Spleen (tissue), 11 donors: ENCODE measurements around the gene ANKRD24. TPM values are rescaled to one million over a fixed set of nuclear protein-coding genes. Genes with fewer than 3 reads are reported as not detected.

Source experiments
- DNase-seq: peaks from one replicate; pipeline ENCODE4 v3.0.0-alpha.2; 2020
- H3K27ac ChIP-seq, 8 donors: fragments of 200-600 bp; sonication (generic) in 7 of 8; 1 replicate in 4 of 8; 2 replicates in 4 of 8; pipeline versions ENCODE4 v1.5.0 to v1.8.0; 2016 to 2021; ENCODE audit warnings: inconsistent platforms in 4 of 8, mild to moderate bottlenecking in 4 of 8, moderate library complexity in 1 of 8
- H3K27me3 ChIP-seq, 7 donors: fragments of 200-600 bp; sonication (generic) in 6 of 7; replicated peaks in 1 of 7; 1 replicate in 4 of 7; 2 replicates in 3 of 7; pipeline versions ENCODE4 v1.5.0 to v1.8.0; 2016 to 2021; ENCODE audit warnings: inconsistent platforms in 3 of 7, mild to moderate bottlenecking in 1 of 7
- H3K36me3 ChIP-seq, 6 donors: fragments of 200-600 bp; sonication (generic) in 5 of 6; 1 replicate in 4 of 6; 2 replicates in 2 of 6; pipeline versions ENCODE4 v1.5.0 to v1.8.0; 2016 to 2021; ENCODE audit warnings: inconsistent platforms in 2 of 6
- H3K4me1 ChIP-seq, 6 donors: fragments of 200-600 bp; sonication (generic) in 5 of 6; 1 replicate in 3 of 6; 2 replicates in 3 of 6; pipeline versions ENCODE4 v1.5.0 to v1.8.0; 2016 to 2021; ENCODE audit warnings: inconsistent platforms in 3 of 6
- H3K4me3 ChIP-seq, 8 donors: fragments of 200-600 bp; sonication (generic) in 7 of 8; 1 replicate in 4 of 8; 2 replicates in 4 of 8; pipeline versions ENCODE4 v1.5.0 to v1.8.0; 2016 to 2021; ENCODE audit warnings: inconsistent platforms in 4 of 8, mild to moderate bottlenecking in 4 of 8, moderate library complexity in 2 of 8
- H3K9me3 ChIP-seq, 8 donors: fragments of 200-600 bp; sonication (generic) in 7 of 8; 1 replicate in 4 of 8; 2 replicates in 4 of 8; pipeline versions ENCODE4 v1.5.0 to v1.8.0; 2016 to 2021; ENCODE audit warnings: inconsistent platforms in 4 of 8
- POLR2A ChIP-seq, 3 donors: fragments of 450-650 bp; IDR thresholded peaks; one replicate each; pipeline ENCODE4 v1.5.1; 2017; ENCODE audit warnings: antibody characterized with exemption in 3 of 3, mild to moderate bottlenecking in 1 of 3
- POLR2AphosphoS5 ChIP-seq, 3 donors: sonication (generic); formaldehyde crosslinking; IDR thresholded peaks; one replicate each; pipeline ENCODE4 v1.5.1; 2017; ENCODE audit warnings: antibody characterized with exemption in 3 of 3
- WGBS, 5 donors: extraction: QIAGEN DNeasy Blood & Tissue Kit in 3 of 5; methylation state at CpG; one replicate each; pipeline versions ENCODE4 v1.1.5 to v1.1.7; 2013 to 2018; 5-methylcytosine and 5-hydroxymethylcytosine counted together
- intact Hi-C: fragments of 100-400 bp; cut with DNase I; formaldehyde crosslinking; loops from one replicate; pipeline ENCODE4 v1.15.0; 2023; ENCODE audit warnings: low total_unique reads
- polyA plus RNA-seq, 3 donors: library from polyadenylated mRNA; stranded (reverse); fragments of 200-250 nt; gene quantifications; one replicate each; pipeline ENCODE4 v1.2.1, GENCODE V29; 2013
- total RNA-seq, 7 donors: library from RNA; depleted of rRNA in 3 of 7; stranded (reverse); fragments of >200 nt in 3 of 7; fragmentation: NEBNext Ultra II Directional in 4 of 7; extraction: Animal tissue kit (Norgen Biotek cat#: 25700) in 4 of 7; gene quantifications; one replicate each; pipeline versions ENCODE4 v1.1.0 to v1.2.1, GENCODE V29; 2016 to 2021
- TF ChIP-seq, protein P1 (sequence below), 11 experiments: fragments of 200-600 bp in 7 of 11; fragments of 450-650 bp in 4 of 11; sonication (generic) in 4 of 11; IDR thresholded peaks in 8 of 11; conservative IDR thresholded peaks in 3 of 11; 1 replicate in 7 of 11; 2 replicates in 4 of 11; pipeline versions ENCODE4 v1.4.0 to v1.8.0; 2016 to 2021; ENCODE audit warnings: antibody characterized with exemption in 11 of 11, inconsistent platforms in 4 of 11, mild to moderate bottlenecking in 1 of 11
- donor health status: healthy with polysubstance abuse.
- donor health status: DM: no; HTN: no; CAD: no; lungs with moderate emphysema.
- donor health status: DM: no; HTN: no; CAD: no.
- donor health status: Bipolar disorder and iron deficiency.
- donor health status: healthy.
- donor health status: DM: no; HTN: no; CAD: no.
- donor health status: DM: yes; HTN: yes; CAD: no.

The ANKRD24 gene
- total and polyA plus RNA-seq, 10 donors: 0.67 to 2.2 (median 0.96) TPM

DNA sequence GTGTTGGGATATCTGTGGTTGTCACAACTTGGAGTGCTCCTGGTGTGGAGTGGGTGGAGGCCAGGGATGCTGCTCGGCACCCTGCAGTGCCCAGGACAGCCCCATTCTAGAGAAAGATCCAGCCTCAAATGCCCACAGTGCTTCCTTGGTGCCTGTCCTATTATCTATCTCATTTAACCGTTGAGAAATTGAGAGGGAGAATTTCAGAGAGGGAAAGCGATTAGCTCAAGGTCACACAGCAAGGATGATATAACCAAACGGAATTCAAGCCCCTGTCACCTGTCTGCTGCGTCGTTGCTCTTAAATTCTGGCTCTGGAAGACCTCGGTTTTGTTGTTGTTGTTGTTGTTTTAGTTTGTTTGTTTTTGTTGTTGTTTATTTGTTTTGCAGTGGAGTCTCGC, 13.5 kb downstream of the ANKRD24 start:
- Histone ChIP-seq H3K4me3 (no peak overlapping the region), H3K9me3 (no peaks in the 10 kb centered on the region), H3K27ac (no peak overlapping the region), H3K36me3 (no peaks in the 10 kb centered on the region), H3K27me3 (peaks cover 0 to 93% (median 37%) of the 10 kb centered on the region in 7 donors), H3K4me1 (peaks cover 0 to 11% (median 5%) of the 10 kb centered on the region in 6 donors)
- no peak for DNase-seq
- intact Hi-C loops: no loop called here
- WGBS, 5 donors: 77 to 85% (median 79%) methylated on average over 8 of the region's 8 CpGs
- no peak for TF ChIP-seq POLR2AphosphoS5 (IDR thresholded peaks at IDR 0.05)
- TF ChIP-seq POLR2A (IDR thresholded peaks at IDR 0.05): no peak
- TF ChIP-seq, protein P1, sequence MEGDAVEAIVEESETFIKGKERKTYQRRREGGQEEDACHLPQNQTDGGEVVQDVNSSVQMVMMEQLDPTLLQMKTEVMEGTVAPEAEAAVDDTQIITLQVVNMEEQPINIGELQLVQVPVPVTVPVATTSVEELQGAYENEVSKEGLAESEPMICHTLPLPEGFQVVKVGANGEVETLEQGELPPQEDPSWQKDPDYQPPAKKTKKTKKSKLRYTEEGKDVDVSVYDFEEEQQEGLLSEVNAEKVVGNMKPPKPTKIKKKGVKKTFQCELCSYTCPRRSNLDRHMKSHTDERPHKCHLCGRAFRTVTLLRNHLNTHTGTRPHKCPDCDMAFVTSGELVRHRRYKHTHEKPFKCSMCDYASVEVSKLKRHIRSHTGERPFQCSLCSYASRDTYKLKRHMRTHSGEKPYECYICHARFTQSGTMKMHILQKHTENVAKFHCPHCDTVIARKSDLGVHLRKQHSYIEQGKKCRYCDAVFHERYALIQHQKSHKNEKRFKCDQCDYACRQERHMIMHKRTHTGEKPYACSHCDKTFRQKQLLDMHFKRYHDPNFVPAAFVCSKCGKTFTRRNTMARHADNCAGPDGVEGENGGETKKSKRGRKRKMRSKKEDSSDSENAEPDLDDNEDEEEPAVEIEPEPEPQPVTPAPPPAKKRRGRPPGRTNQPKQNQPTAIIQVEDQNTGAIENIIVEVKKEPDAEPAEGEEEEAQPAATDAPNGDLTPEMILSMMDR (IDR thresholded peaks at IDR 0.05 in 8 of 11, conservative IDR thresholded peaks at IDR 0.05 in 3 of 11): no peak

DNA sequence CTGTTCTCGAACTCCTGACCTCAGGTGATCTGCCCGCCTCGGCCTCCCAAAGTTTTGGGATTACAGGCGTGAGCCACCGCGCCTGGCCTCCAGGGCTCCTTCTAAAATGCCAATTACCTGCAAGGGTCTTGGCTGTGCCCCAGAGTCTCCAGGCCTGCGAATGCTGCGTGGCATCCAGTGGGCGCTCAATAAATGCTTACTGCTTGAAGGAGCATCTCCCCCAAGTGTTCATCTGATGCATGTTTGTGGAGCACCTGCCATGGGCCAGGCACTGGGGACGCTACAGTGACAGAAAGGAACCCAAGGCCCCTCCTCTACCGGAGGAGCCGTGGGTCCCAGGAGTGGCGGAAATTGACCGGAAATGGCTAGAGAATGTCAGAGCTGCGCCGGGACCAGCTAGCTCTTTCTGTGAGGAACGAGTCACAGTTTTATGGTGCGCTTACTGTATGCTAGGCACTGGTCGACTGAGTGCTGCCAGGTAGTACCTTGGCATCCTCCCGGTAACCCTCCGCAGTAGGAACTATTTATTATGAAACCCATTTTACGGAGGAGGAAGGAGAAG, 14.2 kb downstream of the ANKRD24 start:
- no peak for DNase-seq
- TF ChIP-seq, protein P1 (IDR thresholded peaks at IDR 0.05 in 8 of 11, conservative IDR thresholded peaks at IDR 0.05 in 3 of 11): no peak
- TF ChIP-seq POLR2A (IDR thresholded peaks at IDR 0.05): no peak
- no peak for TF ChIP-seq POLR2AphosphoS5 (IDR thresholded peaks at IDR 0.05)
- Histone ChIP-seq H3K4me1 (peaks cover 0 to 11% (median 5%) of the 10 kb centered on the region in 6 donors), H3K36me3 (no peaks in the 10 kb centered on the region), H3K27me3 (peaks cover 0 to 91% (median 37%) of the 10 kb centered on the region in 7 donors), H3K4me3 (no peak overlapping the region), H3K27ac (no peak overlapping the region), H3K9me3 (no peaks in the 10 kb centered on the region)
- intact Hi-C loops: no loop called here
- WGBS, 5 donors: 79 to 94% (median 83%) methylated on average over 17 to 22 of the region's 22 CpGs

GRCh38 chr19:4197228-4197624, 14.7 kb downstream of the ANKRD24 start:
- TF ChIP-seq POLR2AphosphoS5 (IDR thresholded peaks at IDR 0.05) (no peak), POLR2A (IDR thresholded peaks at IDR 0.05) (no peak)
- Histone ChIP-seq H3K4me1 (peaks cover 0 to 11% (median 5%) of the 10 kb centered on the region in 6 donors), H3K4me3 (no peak overlapping the region), H3K9me3 (no peaks in the 10 kb centered on the region), H3K27me3 (peaks cover 0 to 85% (median 37%) of the 10 kb centered on the region in 7 donors), H3K36me3 (no peaks in the 10 kb centered on the region), H3K27ac (no peak overlapping the region)
- intact Hi-C loops: no loop called here
- no peak for DNase-seq
- 81 to 90% (median 85%) methylated on average over 5 of the region's 5 CpGs for WGBS, 5 donors

DNA sequence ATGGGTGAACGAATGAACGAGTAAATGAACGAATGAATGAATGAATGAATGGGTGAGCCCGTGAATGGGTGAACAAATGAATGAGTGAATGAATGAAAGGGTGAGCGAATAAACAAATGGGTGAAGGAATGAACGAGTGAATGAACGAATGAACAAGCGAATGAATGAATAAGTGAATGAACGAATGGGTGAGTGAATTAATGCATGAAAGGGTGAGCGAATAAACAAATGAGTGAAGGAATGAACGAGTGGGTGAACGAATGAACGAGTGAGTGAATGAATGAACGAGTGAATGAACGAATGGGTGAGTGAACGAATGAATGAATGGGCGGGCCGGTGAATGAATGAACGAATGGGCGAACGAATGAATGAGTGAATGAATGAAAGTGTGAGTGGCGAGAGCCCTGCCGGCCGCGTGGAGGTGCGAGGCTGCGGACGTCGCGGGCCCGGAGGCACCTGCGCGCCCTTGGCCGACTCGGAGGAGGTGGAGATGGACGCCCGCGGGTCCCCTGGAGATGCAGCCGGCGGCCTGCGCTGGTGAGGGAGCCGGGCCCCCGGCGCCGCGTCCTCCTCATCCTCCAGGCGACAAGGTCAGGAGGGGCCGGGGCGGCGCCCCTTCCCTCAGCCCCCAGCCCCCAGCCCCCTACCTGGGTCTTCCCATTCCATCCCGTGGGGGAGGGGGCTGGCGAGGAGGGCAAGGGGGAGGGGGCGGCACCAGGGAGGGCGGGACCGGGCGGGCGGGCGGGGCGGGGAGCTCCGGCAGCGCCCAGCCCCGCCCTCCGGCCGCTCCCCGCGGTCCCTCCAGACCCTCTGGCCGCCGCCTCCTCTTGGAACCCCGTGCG, 15.4 kb downstream of the ANKRD24 start:
- Histone ChIP-seq H3K4me1 (peaks cover 0 to 11% (median 5%) of the 10 kb centered on the region in 6 donors), H3K4me3 (no peak overlapping the region), H3K27me3 (peaks cover 0 to 79% (median 37%) of the 10 kb centered on the region in 7 donors), H3K9me3 (no peaks in the 10 kb centered on the region), H3K36me3 (no peaks in the 10 kb centered on the region), H3K27ac (no peak overlapping the region)
- 17 to 27% (median 25%) methylated on average over 41 to 69 of the region's 70 CpGs for WGBS, 5 donors
- intact Hi-C loops: no loop called here
- TF ChIP-seq, protein P1 (IDR thresholded peaks at IDR 0.05 in 8 of 11, conservative IDR thresholded peaks at IDR 0.05 in 3 of 11): no peak
- TF ChIP-seq POLR2AphosphoS5 (IDR thresholded peaks at IDR 0.05) (no peak), POLR2A (IDR thresholded peaks at IDR 0.05) (no peak)
- DNase-seq: no peak
